Measurements from ENCODE around the gene MED15. TPM values are rescaled to one million over a fixed set of nuclear protein-coding genes. Genes with fewer than 3 reads are reported as not detected.

Gene MED15
- total and polyA plus RNA-seq, 2 of the 4 experiments (the other 2 are of a cell fraction), result 19.0 to 68.8 TPM

DNA sequence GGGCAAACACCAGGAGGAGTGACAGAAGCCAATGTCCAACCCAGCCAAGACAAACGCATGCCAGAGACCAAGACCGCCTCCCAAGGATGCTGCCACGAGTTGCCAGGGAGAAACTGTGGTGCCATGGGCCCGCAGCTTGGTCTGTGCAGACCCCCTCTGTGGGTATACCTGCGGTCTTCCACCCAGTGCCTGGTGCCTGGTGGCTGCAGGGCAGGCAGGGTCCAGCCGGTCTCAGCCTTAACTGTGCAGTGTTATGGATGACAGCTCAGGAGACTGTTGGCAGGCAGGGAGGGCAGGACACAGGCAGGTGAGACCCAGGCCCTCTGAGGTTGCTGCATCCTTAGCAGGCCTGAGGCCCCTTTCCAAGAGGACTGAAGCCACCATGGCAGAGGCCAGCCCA is 97.9 kb downstream of the MED15 start:
- no peak overlapping the region for H3K4me2 ChIP-seq (ENCODE audit: low read depth, low read length)
- dilution Hi-C loops (cut with HindIII; ENCODE audit: low sequenced_read_pairs, unreplicated experiment), result no loop called here
- H3K9ac ChIP-seq (ENCODE audit: low read depth, low read length), result no peak overlapping the region
- H4K20me1 ChIP-seq (ENCODE audit: insufficient read depth, low read length), result no peaks in the 10 kb centered on the region
- intact Hi-C loops (cut with micrococcal nuclease), result loop anchor here (5.0 kb wide), 1 partner anchor 92 kb away; no protein-coding TSS in a partner anchor
- no peak overlapping the region for H2BK120ac ChIP-seq (ENCODE audit: low read depth, low read length)
- ATAC-seq (ENCODE audit: low read depth) (no peak), DNase-seq (no peak)
- H3K18ac ChIP-seq (ENCODE audit: low read depth, low read length), result no peak overlapping the region
- H3K4me3 ChIP-seq (ENCODE audit: insufficient read depth, low read depth, low read length), result no peak overlapping the region
- H4K8ac ChIP-seq (ENCODE audit: low read depth in 2 of 2, low read length in 2 of 2), result no peak overlapping the region
- no peak overlapping the region for H4K91ac ChIP-seq (ENCODE audit: insufficient read depth, low read depth, low read length)
- BruUV-seq (replicated peaks), result no TSS peak
- H2BK15ac ChIP-seq (ENCODE audit: low read depth, low read length), result no peak overlapping the region
- whole genome bisulfite sequencing, 2 experiments (ENCODE audit: extremely low coverage in 2 of 2, insufficient read length in 1 of 2), result 93% methylated on average over 3 of the region's 6 CpGs; no CpG with 5 or more reads in 1 of the 2 experiments
- no peak overlapping the region for H3K4ac ChIP-seq (ENCODE audit: low read depth, low read length)
- H2BK20ac ChIP-seq (ENCODE audit: low read depth, low read length), result no peak overlapping the region
- H3K27ac ChIP-seq (ENCODE audit: insufficient read depth, low read length), result no peak overlapping the region
- H3K56ac ChIP-seq (ENCODE audit: extremely low read depth, insufficient read depth, low read length), result no peak overlapping the region
- H2AFZ ChIP-seq (replicated peaks; ENCODE audit: low read length, poor library complexity), result no peak overlapping the region
- no peak overlapping the region for H4K5ac ChIP-seq (ENCODE audit: low read depth, low read length)
- H3K4me1 ChIP-seq (ENCODE audit: control insufficient read depth, insufficient read depth, low read length), result no peaks in the 10 kb centered on the region
- TF ChIP-seq POLR2A (IDR thresholded peaks at IDR 0.05; ENCODE audit: low read depth, low read length) (no peak), RFX5 (IDR thresholded peaks at IDR 0.05; ENCODE audit: low read depth, low read length) (no peak), CHD1 (IDR thresholded peaks at IDR 0.05; ENCODE audit: low read depth, low read length) (no peak)
- in situ Hi-C loops (cut with MboI; ENCODE audit: low sequenced_read_pairs), result loop anchor here (10.0 kb wide), 1 partner anchor 79 kb away; no protein-coding TSS in a partner anchor
- ChIA-PET POLR2A (ENCODE audit: unreplicated experiment) (no interaction called here), CTCF (no interaction called here)
- no peaks in the 10 kb centered on the region for H3K9me1 ChIP-seq (ENCODE audit: insufficient read depth, low read length)
- no peaks in the 10 kb centered on the region for H3K9me3 ChIP-seq (ENCODE audit: control insufficient read depth, insufficient read depth, low read length)
- no peak overlapping the region for H2BK5ac ChIP-seq (ENCODE audit: low read depth, low read length, poor library complexity, severe bottlenecking)
- no peaks in the 10 kb centered on the region for H3K79me1 ChIP-seq (ENCODE audit: low read depth in 1 of 2, low read length in 2 of 2)
- H3K27me3 ChIP-seq (ENCODE audit: control insufficient read depth, insufficient read depth, low read length), result peaks cover 43% of the 10 kb centered on the region
- no peak overlapping the region for H3K23ac ChIP-seq (ENCODE audit: low read depth, low read length)
- H2AK5ac ChIP-seq (ENCODE audit: low read depth, low read length), result no peak overlapping the region
- H3K14ac ChIP-seq (replicated peaks; ENCODE audit: low read depth, low read length), result no peak overlapping the region
- H2AK9ac ChIP-seq (replicated peaks; ENCODE audit: low read depth, low read length, poor library complexity), result no peak overlapping the region
- no peaks in the 10 kb centered on the region for H3K36me3 ChIP-seq (ENCODE audit: control insufficient read depth, insufficient read depth, low read length)

All from IMR-90 (cell line).